ENCODE measurements around the gene TRIM17.

- no peak for TF ChIP-seq CTCF (IDR thresholded peaks at IDR 0.05; ENCODE audit: low read depth, low read length)
- no peak for TF ChIP-seq EZH2phosphoT487 (IDR thresholded peaks at IDR 0.05; ENCODE audit: low read depth)
Observed at GRCh38 chr1:228408869-228409805, 7.5 kb downstream of the TRIM17 start.
